ENCODE results near the gene TIE1. TPM values are rescaled to one million over a fixed set of nuclear protein-coding genes. Genes with fewer than 3 reads are reported as not detected.

Gene TIE1
- polyA plus RNA-seq: 1 to 10 TPM; 8.8 to 9.2 (median 8.8) TPM

DNA sequence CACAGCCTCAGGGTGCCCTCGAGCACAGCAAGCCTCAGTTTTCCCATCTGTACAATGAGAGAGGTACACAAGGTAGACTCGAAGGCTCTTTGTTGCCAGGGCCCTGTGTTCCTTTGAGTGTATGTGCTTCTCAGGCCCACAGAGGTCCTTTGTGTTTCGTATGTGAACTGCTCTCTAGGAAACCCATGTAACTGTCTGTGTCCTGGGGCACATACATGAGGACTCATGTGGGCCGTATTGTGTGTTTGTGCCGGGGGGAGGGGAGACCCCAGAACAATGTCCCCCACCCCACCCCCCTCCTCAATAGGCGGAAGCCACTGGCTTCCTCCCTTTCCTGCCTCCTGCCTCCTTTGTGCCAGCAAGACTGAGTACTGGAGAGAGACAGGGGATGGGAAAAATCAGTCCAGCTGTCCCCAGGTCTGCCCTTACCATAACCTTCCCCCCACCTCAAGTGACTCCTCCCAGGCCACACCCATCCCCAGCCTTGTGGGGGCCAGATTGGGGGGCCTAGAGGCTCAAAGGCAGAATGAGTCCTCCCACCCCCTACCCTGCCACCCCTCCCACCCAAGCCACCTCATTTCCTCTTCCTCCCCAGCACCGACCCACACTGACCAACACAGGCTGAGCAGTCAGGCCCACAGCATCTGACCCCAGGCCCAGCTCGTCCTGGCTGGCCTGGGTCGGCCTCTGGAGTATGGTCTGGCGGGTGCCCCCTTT, at the start of gene TIE1:
Gene TIE1, plus strand, starts transcription at position 605 of the 717 bp plus-strand sequence. Its CDS starts 90 bp downstream, at position 695.
- H3K9me3 Mint-ChIP-seq: no peaks in the 10 kb centered on the region
- peaks cover 11% of the 10 kb centered on the region in 2 donors for H3K4me1 Mint-ChIP-seq
- peaks cover 2 to 4% (median 2%) of the 10 kb centered on the region in 3 donors for H3K27me3 Mint-ChIP-seq (ENCODE audit: low read depth in 3 of 3)
- H3K36me3 Mint-ChIP-seq: no peaks in the 10 kb centered on the region
- H3K27ac Mint-ChIP-seq: peak within 1 kb of the TSS in 5 of 6 donors; percentile 41 to 78 (median 51)
- peak in 1 of 3 donors; percentile 4 for DNase-seq
- H3K4me3 Mint-ChIP-seq: peak within 1 kb of the TSS; percentile 56 to 80 (median 72)

DNA sequence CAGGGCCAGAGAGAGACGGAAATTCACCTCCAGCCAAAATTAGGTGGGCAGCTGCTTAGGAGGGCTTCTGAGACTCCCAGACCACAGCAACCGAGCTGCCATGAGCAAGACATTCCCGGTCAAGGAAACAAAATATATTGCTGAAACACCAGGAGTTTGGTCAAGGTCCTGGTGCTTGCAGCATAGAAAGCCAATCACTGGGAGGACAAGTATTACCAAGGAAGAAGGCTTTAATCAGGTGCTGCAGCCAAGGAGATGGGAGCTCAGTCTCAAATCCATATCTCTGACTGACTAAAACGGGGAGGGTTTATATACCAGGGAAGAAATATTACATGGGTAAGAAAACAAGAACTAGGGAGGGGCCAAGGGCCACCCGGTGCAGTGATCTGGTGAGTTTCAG, 49.8 kb upstream of the TIE1 start:
- no peak overlapping the region for H3K27ac Mint-ChIP-seq
- DNase-seq: no peak
- no peaks in the 10 kb centered on the region for H3K36me3 Mint-ChIP-seq
- no peaks in the 10 kb centered on the region for H3K9me3 Mint-ChIP-seq
- H3K27me3 Mint-ChIP-seq (ENCODE audit: low read depth in 3 of 3): peaks cover 0 to 8% (median 3%) of the 10 kb centered on the region in 3 donors
- H3K4me1 Mint-ChIP-seq: no peaks in the 10 kb centered on the region
- H3K4me3 Mint-ChIP-seq: no peak overlapping the region

DNA sequence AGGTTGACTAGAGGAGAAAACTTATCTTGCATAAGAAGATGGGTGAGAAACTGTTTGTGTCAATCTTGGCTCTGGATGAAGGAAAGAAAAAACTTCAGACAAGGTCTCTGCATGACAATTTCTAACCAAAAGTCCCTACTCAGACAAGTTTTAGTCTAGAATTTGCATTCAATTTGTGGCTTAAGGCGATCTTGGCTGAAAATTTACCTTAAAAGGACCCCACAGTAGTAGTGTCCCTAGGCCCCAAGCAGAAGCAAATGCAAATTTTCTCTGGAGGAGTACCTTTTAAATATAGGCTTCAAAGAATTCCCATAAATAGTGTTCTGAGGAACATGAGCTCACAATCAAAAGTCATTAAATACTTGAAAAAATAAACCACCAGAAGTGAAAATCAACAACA, 48.6 kb upstream of the TIE1 start:
- no peak overlapping the region for H3K27ac Mint-ChIP-seq
- H3K4me1 Mint-ChIP-seq: no peaks in the 10 kb centered on the region
- no peak overlapping the region for H3K4me3 Mint-ChIP-seq
- no peaks in the 10 kb centered on the region for H3K9me3 Mint-ChIP-seq
- no peak for DNase-seq
- H3K36me3 Mint-ChIP-seq: no peaks in the 10 kb centered on the region
- H3K27me3 Mint-ChIP-seq (ENCODE audit: low read depth in 3 of 3): peaks cover 0 to 8% (median 3%) of the 10 kb centered on the region in 3 donors

DNA sequence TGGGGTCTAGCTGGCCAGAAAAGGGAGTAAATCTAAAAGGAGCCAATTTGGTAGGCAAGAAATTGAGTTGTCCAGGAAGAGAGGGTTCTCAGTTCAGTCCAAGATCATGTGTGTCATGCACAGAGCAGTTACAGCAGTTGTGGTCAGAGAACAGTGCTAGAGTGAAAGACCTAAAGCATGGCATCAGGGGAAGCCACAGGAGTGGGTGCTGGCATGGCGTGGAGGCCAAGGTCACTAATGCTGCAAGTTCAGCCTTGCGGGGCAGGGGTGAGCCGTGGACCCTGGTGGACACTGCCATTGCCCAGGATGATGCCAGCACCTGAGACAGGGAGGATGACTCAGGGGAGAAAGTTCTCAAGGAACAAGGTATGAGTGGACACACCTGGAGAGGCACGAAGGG, 47.6 kb upstream of the TIE1 start:
- DNase-seq: no peak
- H3K36me3 Mint-ChIP-seq: no peaks in the 10 kb centered on the region
- H3K9me3 Mint-ChIP-seq: no peaks in the 10 kb centered on the region
- no peak overlapping the region for H3K27ac Mint-ChIP-seq
- no peak overlapping the region for H3K4me3 Mint-ChIP-seq
- H3K4me1 Mint-ChIP-seq: no peaks in the 10 kb centered on the region
- H3K27me3 Mint-ChIP-seq (ENCODE audit: low read depth in 3 of 3): peaks cover 0 to 7% (median 3%) of the 10 kb centered on the region in 3 donors

DNA sequence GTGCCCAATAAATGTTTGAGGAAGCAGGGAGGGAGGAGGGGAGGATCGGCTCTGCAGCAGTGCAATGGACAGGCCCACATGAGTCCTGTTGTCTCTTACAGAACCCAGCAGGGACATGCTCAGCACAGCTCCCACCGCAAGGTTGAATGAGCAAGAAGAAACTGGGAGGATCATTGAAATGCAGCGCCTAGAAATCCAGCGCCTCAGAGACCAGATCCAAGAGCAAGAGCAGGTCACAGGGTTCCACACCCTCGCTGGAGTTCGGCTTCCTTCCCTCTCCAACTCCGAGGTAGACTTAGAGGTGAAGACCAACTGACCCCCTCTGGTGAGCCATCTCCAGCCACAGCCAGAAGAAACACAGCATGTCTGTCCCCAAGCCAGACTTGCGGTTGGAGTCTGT, 46.9 kb upstream of the TIE1 start:
- no peaks in the 10 kb centered on the region for H3K36me3 Mint-ChIP-seq
- no peak for DNase-seq
- H3K4me1 Mint-ChIP-seq: no peaks in the 10 kb centered on the region
- no peaks in the 10 kb centered on the region for H3K9me3 Mint-ChIP-seq
- no peak overlapping the region for H3K27ac Mint-ChIP-seq
- peaks cover 0 to 7% (median 3%) of the 10 kb centered on the region in 3 donors for H3K27me3 Mint-ChIP-seq (ENCODE audit: low read depth in 3 of 3)
- H3K4me3 Mint-ChIP-seq: no peak overlapping the region

DNA sequence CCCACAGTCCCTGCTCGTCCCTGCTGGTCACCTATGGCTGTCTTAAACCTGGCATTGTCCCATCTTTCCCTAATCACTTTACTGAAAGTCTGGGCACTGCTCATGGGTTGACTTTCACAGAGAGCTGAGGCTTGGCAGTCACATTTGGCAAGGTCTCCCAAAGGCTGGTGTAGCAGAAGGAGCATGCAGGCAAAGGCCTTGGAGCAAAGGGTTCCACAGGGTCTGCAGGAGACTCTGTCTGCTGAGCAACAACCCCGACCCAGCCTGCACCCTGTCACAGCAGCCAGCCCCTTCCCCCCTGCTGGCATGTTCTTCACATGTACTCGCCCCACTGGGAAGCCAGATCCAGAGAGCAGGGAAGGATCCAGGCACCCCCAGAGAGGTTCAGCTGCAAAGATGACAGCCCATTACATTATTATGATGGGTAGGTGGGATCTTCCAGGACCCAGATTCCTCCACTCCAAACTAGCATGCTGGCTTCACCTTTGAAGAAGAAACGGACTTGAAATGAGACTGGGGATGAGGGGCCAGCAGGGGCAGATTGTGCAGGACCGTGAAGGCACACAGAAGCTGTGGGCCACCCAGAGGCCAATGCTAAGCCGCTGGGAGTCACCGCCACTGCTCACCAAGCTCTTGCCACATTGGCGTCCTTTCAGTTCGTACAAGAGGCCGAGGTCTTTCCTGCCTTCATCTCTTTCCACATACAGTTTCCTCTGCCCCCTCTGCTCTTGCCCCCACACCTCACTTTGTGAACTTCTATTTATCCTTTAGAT, 45.2 kb upstream of the TIE1 start:
- Mint-ChIP-seq H3K4me3 (no peak overlapping the region), H3K9me3 (no peaks in the 10 kb centered on the region), H3K4me1 (no peaks in the 10 kb centered on the region), H3K27me3 (ENCODE audit: low read depth in 3 of 3) (peaks cover 0 to 7% (median 3%) of the 10 kb centered on the region in 3 donors), H3K36me3 (no peaks in the 10 kb centered on the region), H3K27ac (no peak overlapping the region)
- DNase-seq: no peak

DNA sequence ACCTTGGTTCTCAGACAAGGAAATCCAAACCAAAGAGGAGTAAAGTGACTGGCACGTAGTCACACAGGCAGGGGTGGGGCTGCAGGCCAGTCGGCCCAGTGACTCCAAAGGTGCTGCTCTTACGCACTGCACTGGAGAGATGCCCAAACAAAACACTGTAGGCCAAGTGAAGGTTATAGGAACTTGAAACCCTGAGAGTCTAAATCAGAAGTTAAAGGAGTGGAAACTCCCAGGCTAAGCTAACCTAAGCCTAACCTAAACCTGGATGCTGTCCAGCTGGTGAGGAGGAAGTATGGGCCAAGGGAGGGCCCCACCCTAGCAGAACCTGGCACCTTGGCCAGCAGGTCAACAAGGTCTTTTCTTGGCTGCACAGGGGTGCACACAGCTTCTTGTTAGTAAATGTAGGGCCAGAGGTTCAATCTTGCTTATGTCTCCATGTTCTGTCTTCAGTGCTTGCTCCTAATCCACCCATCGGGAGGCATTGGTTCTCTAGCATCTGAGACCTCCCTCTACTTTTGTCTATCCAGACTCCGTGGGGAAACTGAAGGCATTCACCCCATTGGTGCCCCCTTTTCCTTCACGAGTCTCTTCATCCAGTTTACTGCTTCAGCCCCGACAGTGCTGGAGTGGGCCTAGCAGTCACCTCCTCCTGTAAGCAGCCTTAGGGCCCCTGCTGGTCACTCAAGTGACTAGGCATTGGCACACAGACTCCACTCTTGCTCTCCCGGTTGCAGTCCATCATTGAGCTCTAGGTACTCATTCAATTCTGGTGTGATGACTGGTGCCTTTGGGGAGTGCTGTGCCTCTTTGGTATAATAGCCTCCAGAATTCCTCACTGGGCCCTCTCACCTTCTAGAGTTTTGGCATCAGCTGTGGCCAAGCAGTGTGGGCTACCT, 43.9 kb upstream of the TIE1 start:
- Mint-ChIP-seq H3K36me3 (no peaks in the 10 kb centered on the region), H3K4me3 (no peak overlapping the region), H3K9me3 (no peaks in the 10 kb centered on the region), H3K4me1 (no peaks in the 10 kb centered on the region), H3K27ac (no peak overlapping the region), H3K27me3 (ENCODE audit: low read depth in 3 of 3) (peaks cover 0 to 7% (median 0%) of the 10 kb centered on the region in 3 donors)
- no peak for DNase-seq

DNA sequence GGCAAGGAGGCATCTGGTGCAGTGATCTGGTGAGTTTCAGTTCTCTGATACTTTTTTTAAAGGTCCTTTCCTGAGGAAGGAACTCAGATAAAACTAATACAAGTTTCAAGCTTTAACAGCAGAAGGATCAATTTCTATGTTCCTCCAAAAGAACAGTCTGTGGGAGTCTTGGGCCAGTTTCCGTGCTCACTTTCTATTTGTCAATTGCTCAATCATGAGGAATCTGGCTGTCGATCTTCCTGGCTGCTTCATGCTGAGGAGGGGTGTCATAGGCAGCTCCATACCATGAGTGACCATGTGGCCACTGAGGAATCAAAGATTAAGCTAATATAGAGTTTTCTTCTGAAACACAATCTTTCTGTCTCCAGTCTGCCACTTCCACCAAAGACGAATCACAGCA, 42.4 kb upstream of the TIE1 start:
- H3K27ac Mint-ChIP-seq: no peak overlapping the region

DNA sequence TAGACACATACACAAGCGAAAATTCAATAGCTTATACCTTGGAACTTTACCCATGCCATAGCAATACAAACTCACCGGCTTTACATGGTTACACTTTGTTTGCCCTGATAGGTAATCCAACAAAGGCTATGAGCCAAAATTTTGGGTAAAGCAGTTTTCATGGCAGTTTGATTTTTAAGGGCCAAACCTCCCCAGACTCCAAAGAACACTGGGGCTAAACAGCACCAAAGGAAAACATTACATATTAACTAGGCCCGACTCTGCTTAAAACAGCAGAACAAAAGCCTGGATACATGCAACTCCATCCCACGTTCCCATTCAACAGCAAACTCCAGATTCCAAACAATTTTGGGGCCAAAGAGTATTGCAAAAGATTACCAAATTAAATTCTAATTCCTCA, 35.4 kb upstream of the TIE1 start:
- H3K9me3 Mint-ChIP-seq: no peaks in the 10 kb centered on the region
- no peak for DNase-seq
- H3K27me3 Mint-ChIP-seq (ENCODE audit: low read depth in 3 of 3): peaks cover 4 to 6% (median 6%) of the 10 kb centered on the region in 3 donors
- no peaks in the 10 kb centered on the region for H3K36me3 Mint-ChIP-seq
- H3K4me1 Mint-ChIP-seq: peaks cover 5% of the 10 kb centered on the region in 2 donors
- no peak overlapping the region for H3K4me3 Mint-ChIP-seq
- no peak overlapping the region for H3K27ac Mint-ChIP-seq

More for the DNA sequence above, 42.4 kb upstream of the TIE1 start:
- DNase-seq: no peak
- no peaks in the 10 kb centered on the region for H3K36me3 Mint-ChIP-seq
- H3K4me3 Mint-ChIP-seq: no peak overlapping the region
- no peaks in the 10 kb centered on the region for H3K9me3 Mint-ChIP-seq
- no peaks in the 10 kb centered on the region for H3K4me1 Mint-ChIP-seq
- peaks cover 0 to 6% (median 2%) of the 10 kb centered on the region in 3 donors for H3K27me3 Mint-ChIP-seq (ENCODE audit: low read depth in 3 of 3)

DNA sequence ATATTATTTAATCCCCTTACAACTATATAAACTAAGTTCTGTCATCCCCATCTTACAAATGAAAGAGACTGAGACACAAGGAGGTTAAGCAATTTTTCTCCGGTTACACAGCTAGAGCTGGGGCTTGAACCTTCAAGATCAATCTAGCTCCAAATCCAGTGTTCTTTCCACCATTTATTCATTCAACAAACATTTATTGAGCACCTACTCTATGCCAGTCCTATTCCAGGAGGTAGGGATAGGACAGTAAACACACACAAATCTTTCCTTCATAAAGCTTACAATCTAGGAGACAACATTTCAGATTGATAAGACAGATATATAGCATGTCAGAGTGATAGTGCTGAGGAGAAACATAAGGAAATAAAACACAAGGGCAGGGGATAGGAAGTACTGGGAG, 33.9 kb upstream of the TIE1 start:
- DNase-seq: no peak
- peaks cover 6 to 8% (median 6%) of the 10 kb centered on the region in 3 donors for H3K27me3 Mint-ChIP-seq (ENCODE audit: low read depth in 3 of 3)

DNA sequence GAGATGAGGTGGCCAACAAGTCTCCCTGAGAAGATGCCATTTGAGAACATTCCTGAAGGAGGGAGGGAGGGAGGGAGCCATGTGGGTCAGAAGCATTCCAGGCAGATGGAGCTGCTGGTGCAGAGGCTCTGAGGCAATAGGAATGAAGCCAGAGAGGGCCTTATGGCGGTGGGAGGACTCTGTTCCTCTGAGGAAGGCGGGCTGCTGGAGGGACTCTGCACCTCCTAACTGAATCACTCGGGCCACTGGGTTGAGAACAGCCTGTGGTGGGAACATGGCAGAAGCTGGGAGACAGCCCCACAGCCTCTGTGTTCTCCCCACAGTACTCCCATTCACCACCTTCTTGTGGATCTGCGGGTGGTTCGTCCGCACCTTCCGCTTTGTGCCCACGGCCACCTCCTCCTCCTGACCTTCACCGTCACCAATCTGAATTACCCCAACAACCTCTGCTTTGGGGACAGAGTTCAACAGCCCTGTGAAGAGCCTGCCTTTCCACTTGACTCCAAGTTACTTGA, 33.4 kb upstream of the TIE1 start:
- H3K36me3 Mint-ChIP-seq: no peaks in the 10 kb centered on the region
- peaks cover 16 to 18% of the 10 kb centered on the region in 2 donors for H3K4me1 Mint-ChIP-seq
- no peak overlapping the region for H3K4me3 Mint-ChIP-seq
- no peak for DNase-seq
- no peaks in the 10 kb centered on the region for H3K9me3 Mint-ChIP-seq
- H3K27me3 Mint-ChIP-seq (ENCODE audit: low read depth in 3 of 3): peaks cover 6 to 8% (median 6%) of the 10 kb centered on the region in 3 donors
- H3K27ac Mint-ChIP-seq: no peak overlapping the region

More for the DNA sequence above, 33.9 kb upstream of the TIE1 start:
- H3K4me1 Mint-ChIP-seq: peaks cover 16 to 18% of the 10 kb centered on the region in 2 donors
- H3K4me3 Mint-ChIP-seq: no peak overlapping the region
- no peaks in the 10 kb centered on the region for H3K36me3 Mint-ChIP-seq
- H3K27ac Mint-ChIP-seq: no peak overlapping the region
- no peaks in the 10 kb centered on the region for H3K9me3 Mint-ChIP-seq

DNA sequence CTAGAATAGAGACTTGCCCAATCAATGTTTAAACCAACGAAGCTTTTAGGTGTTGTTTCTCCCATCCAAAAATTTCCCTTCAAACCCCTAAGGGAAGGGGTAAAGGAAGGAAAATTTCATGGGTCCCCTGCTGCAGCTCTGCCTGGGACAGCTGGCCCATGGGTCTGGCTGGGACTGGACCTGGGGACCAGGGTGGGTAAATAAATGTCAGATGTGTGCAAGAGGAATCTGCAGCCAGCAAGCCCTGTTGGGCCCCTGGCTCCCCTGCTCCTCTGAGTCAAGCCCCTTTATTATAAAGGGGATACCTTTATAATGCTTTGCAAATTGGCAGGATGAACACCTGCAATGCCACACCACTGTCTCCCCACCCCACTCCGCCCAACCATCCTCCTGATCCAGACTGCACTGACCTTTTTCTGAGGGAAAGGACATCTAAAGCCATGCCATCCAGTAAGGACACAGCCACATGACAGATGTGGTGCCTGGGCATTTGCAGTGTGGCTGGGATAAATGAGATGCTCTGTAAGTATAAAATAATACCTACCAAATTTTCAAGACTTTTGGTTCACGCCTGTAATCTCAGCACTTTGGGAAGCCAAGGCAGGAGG, 32.9 kb upstream of the TIE1 start:
- H3K27ac Mint-ChIP-seq: no peak overlapping the region
- no peaks in the 10 kb centered on the region for H3K36me3 Mint-ChIP-seq
- no peaks in the 10 kb centered on the region for H3K9me3 Mint-ChIP-seq
- H3K4me1 Mint-ChIP-seq: peaks cover 16 to 18% of the 10 kb centered on the region in 2 donors
- H3K4me3 Mint-ChIP-seq: no peak overlapping the region
- DNase-seq: no peak
- peaks cover 5 to 6% (median 6%) of the 10 kb centered on the region in 3 donors for H3K27me3 Mint-ChIP-seq (ENCODE audit: low read depth in 3 of 3)
